CD8-positive, alpha-beta memory T cell (primary cell): ENCODE measurements around the gene ITIH5. TPM values are rescaled to one million over a fixed set of nuclear protein-coding genes. Genes with fewer than 3 reads are reported as not detected.

ENCODE experiments used
- CTCF ChIA-PET: fragments of 350-600 bp; sonication (Branson Sonifier 250); formaldehyde crosslinking; loops from one replicate; lab custom pipeline; 2021; ENCODE audit warnings: antibody characterized with exemption; lab: Charles Lee
- POLR2A ChIA-PET: fragments of 350-600 bp; sonication (Branson Sonifier 250); formaldehyde crosslinking; loops from one replicate; lab custom pipeline; 2021; ENCODE audit warnings: antibody characterized with exemption; lab: Charles Lee
- DNase-seq, 5 donors: peaks; one replicate each; pipeline versions ENCODE4 v3.0.0 to v3.0.0-alpha.2; 2020 to 2022; ENCODE audit warnings: mixed read lengths in 1 of 5
- H3K27ac ChIP-seq: one replicate; pipeline ENCODE4 v1.7.0; 2013; ENCODE audit warnings: low read depth, mild to moderate bottlenecking, low read length, moderate library complexity
- H3K27me3 ChIP-seq: 2 replicates; pipeline ENCODE4 v1.7.0; 2013; ENCODE audit warnings: low read length, mild to moderate bottlenecking; ENCODE audit not compliant: insufficient read depth, poor library complexity, severe bottlenecking
- H3K36me3 ChIP-seq: 2 replicates; pipeline ENCODE4 v1.7.0; 2013; ENCODE audit warnings: mild to moderate bottlenecking, low read length, moderate library complexity; ENCODE audit not compliant: insufficient read depth
- H3K4me1 ChIP-seq: 2 replicates; pipeline ENCODE4 v1.7.0; 2013; ENCODE audit warnings: mild to moderate bottlenecking, low read length, moderate library complexity; ENCODE audit not compliant: insufficient read depth
- H3K4me3 ChIP-seq: 2 replicates; pipeline ENCODE4 v1.7.0; 2013; ENCODE audit warnings: mild to moderate bottlenecking, low read length
- H3K9me3 ChIP-seq: 2 replicates; pipeline ENCODE4 v1.7.0; 2013; ENCODE audit warnings: mild to moderate bottlenecking, low read length
- H3K27ac Mint-ChIP-seq, 8 donors: one replicate each; pipeline ENCODE4 v1.8.0; 2020 to 2021; ENCODE audit warnings: mixed read lengths in 8 of 8, mild to moderate bottlenecking in 6 of 8, inconsistent platforms in 3 of 8, moderate library complexity in 3 of 8
- H3K27me3 Mint-ChIP-seq, 2 donors: one replicate each; pipeline ENCODE4 v1.8.0; 2020 to 2021; ENCODE audit warnings: mixed read lengths in 2 of 2, mild to moderate bottlenecking in 1 of 2, moderate library complexity in 1 of 2
- H3K36me3 Mint-ChIP-seq, 3 donors: one replicate each; pipeline ENCODE4 v1.8.0; 2020 to 2021; ENCODE audit warnings: mixed read lengths in 3 of 3, inconsistent platforms in 1 of 3, mild to moderate bottlenecking in 1 of 3
- H3K4me1 Mint-ChIP-seq, 3 donors: one replicate each; pipeline ENCODE4 v1.8.0; 2020 to 2021; ENCODE audit warnings: mixed read lengths in 3 of 3, inconsistent platforms in 1 of 3, mild to moderate bottlenecking in 1 of 3
- H3K4me3 Mint-ChIP-seq, 7 donors: one replicate each; pipeline ENCODE4 v1.8.0; 2020 to 2021; ENCODE audit warnings: mixed read lengths in 7 of 7, mild to moderate bottlenecking in 6 of 7, moderate library complexity in 4 of 7, inconsistent platforms in 2 of 7
- H3K9me3 Mint-ChIP-seq, 5 donors: one replicate each; pipeline ENCODE4 v1.8.0; 2020 to 2022; ENCODE audit warnings: mixed read lengths in 5 of 5, mild to moderate bottlenecking in 3 of 5, moderate library complexity in 2 of 5, inconsistent platforms in 1 of 5
- polyA plus RNA-seq: library from polyadenylated mRNA; unstranded; fragments of 300-500 nt; fragmentation: Illumina TruSeq; gene quantifications from one replicate; pipeline ENCODE4 v1.2.3, GENCODE V29; 2021
- total RNA-seq, 2 experiments: library from RNA; stranded (reverse); gene quantifications; one replicate each; pipeline ENCODE4 v1.2.3, GENCODE V29; 2021

The ITIH5 gene
- total and polyA plus RNA-seq, 3 experiments from 2014 or later: not detected

DNA sequence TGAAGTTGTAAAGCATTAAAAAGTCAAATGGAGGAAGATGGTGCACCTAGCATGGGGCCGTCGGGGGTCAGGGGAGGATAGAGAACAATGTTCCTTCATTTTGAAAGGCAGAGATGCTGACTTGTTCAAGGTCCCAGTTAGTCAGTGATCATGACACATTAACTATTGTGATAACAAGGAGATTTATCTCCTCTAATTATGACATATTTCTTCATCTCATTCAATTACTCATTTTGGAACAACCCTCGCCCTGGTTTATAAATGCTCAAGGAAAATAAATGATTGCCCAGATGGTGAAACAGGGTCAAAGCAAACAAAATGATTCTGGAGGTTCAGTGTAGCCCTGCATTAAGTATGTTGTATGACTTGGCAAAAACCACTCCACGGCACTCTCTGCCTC is 106.2 kb downstream of the ITIH5 start:
- no peak for DNase-seq
- Histone ChIP-seq H3K4me1 (no peaks in the 10 kb centered on the region), H3K27me3 (no peaks in the 10 kb centered on the region), H3K27ac (no peak overlapping the region), H3K36me3 (no peaks in the 10 kb centered on the region), H3K9me3 (no peaks in the 10 kb centered on the region), H3K4me3 (no peak overlapping the region)
- Mint-ChIP-seq H3K9me3 (no peaks in the 10 kb centered on the region), H3K27ac (no peak overlapping the region), H3K27me3 (peaks cover 4 to 23% of the 10 kb centered on the region in 2 donors), H3K36me3 (no peaks in the 10 kb centered on the region), H3K4me1 (no peaks in the 10 kb centered on the region), H3K4me3 (no peak overlapping the region)
- POLR2A ChIA-PET: no interaction called here
- CTCF ChIA-PET: interaction anchor here (1.5 kb wide), 1 partner anchor 35 kb away, joined by 4 read pairs; no protein-coding TSS in a partner anchor

GRCh38 chr10:7559386-7559785 is 107.4 kb downstream of the ITIH5 start:
- H3K36me3 ChIP-seq: no peaks in the 10 kb centered on the region
- DNase-seq: no peak
- H3K27me3 Mint-ChIP-seq: peaks cover 4 to 27% of the 10 kb centered on the region in 2 donors
- H3K9me3 Mint-ChIP-seq: no peaks in the 10 kb centered on the region
- H3K9me3 ChIP-seq: no peaks in the 10 kb centered on the region
- ChIA-PET POLR2A (no interaction called here), CTCF (interaction anchor here (1.1 to 1.5 kb wide), 2 partner anchors 34 to 128 kb away, joined by 3 to 4 read pairs; no protein-coding TSS in a partner anchor)
- no peaks in the 10 kb centered on the region for H3K27me3 ChIP-seq
- no peak overlapping the region for H3K4me3 Mint-ChIP-seq
- H3K27ac ChIP-seq: no peak overlapping the region
- H3K36me3 Mint-ChIP-seq: no peaks in the 10 kb centered on the region
- H3K4me1 ChIP-seq: no peaks in the 10 kb centered on the region
- H3K4me1 Mint-ChIP-seq: no peaks in the 10 kb centered on the region
- no peak overlapping the region for H3K27ac Mint-ChIP-seq
- no peak overlapping the region for H3K4me3 ChIP-seq

- no peak overlapping the region for H3K27ac Mint-ChIP-seq
- no peaks in the 10 kb centered on the region for H3K36me3 Mint-ChIP-seq
- ChIA-PET CTCF (no interaction called here), POLR2A (no interaction called here)
- H3K27ac ChIP-seq: no peak overlapping the region
- no peak for DNase-seq
- no peak overlapping the region for H3K4me3 ChIP-seq
- H3K9me3 Mint-ChIP-seq: no peaks in the 10 kb centered on the region
- H3K4me1 ChIP-seq: no peaks in the 10 kb centered on the region
- no peaks in the 10 kb centered on the region for H3K36me3 ChIP-seq
- H3K4me1 Mint-ChIP-seq: no peaks in the 10 kb centered on the region
- no peaks in the 10 kb centered on the region for H3K9me3 ChIP-seq
- H3K27me3 ChIP-seq: no peaks in the 10 kb centered on the region
- peaks cover 6 to 27% of the 10 kb centered on the region in 2 donors for H3K27me3 Mint-ChIP-seq
- no peak overlapping the region for H3K4me3 Mint-ChIP-seq
Measured at GRCh38 chr10:7558036-7558435, 108.7 kb downstream of the ITIH5 start.

DNA sequence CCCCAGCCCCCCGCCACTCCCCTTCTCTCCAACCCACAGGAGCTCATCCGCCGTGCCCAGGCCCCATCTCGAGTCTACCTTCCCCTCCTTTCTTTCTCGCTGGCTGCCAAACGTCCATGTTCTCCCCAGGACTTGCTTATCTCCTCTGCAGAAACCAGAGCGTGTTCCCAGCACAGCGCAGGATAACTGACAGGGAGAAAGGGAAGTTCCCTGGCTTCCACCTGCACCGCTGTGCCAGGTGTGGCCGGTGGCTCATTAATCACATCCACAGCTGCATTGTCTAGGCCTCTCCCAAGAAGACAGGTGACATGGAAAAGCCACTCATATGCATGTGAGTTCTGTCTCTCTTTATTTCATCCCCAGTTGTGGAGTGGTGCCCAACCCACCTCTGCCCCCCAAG is 113.2 kb downstream of the ITIH5 start:
- no peaks in the 10 kb centered on the region for H3K36me3 Mint-ChIP-seq
- Histone ChIP-seq H3K9me3 (no peaks in the 10 kb centered on the region), H3K4me3 (no peak overlapping the region), H3K4me1 (no peaks in the 10 kb centered on the region), H3K27me3 (no peaks in the 10 kb centered on the region), H3K27ac (no peak overlapping the region), H3K36me3 (no peaks in the 10 kb centered on the region)
- H3K4me3 Mint-ChIP-seq: no peak overlapping the region
- H3K4me1 Mint-ChIP-seq: no peaks in the 10 kb centered on the region
- peaks cover 5 to 22% of the 10 kb centered on the region in 2 donors for H3K27me3 Mint-ChIP-seq
- no peak for DNase-seq
- CTCF ChIA-PET: no interaction called here
- POLR2A ChIA-PET: no interaction called here
- no peaks in the 10 kb centered on the region for H3K9me3 Mint-ChIP-seq
- H3K27ac Mint-ChIP-seq: peak overlapping the region in 2 of 8 donors; percentile 21 to 79

GRCh38 chr10:7551950-7552716 is 114.6 kb downstream of the ITIH5 start:
- Histone ChIP-seq H3K9me3 (no peaks in the 10 kb centered on the region), H3K36me3 (no peaks in the 10 kb centered on the region), H3K27me3 (no peaks in the 10 kb centered on the region), H3K4me3 (no peak overlapping the region), H3K27ac (no peak overlapping the region), H3K4me1 (no peaks in the 10 kb centered on the region)
- no peaks in the 10 kb centered on the region for H3K4me1 Mint-ChIP-seq
- no peaks in the 10 kb centered on the region for H3K9me3 Mint-ChIP-seq
- H3K36me3 Mint-ChIP-seq: no peaks in the 10 kb centered on the region
- ChIA-PET POLR2A (no interaction called here), CTCF (no interaction called here)
- peaks cover 4 to 18% of the 10 kb centered on the region in 2 donors for H3K27me3 Mint-ChIP-seq
- H3K27ac Mint-ChIP-seq: peak overlapping the region in 1 of 8 donors; percentile 90
- no peak for DNase-seq
- no peak overlapping the region for H3K4me3 Mint-ChIP-seq

DNA sequence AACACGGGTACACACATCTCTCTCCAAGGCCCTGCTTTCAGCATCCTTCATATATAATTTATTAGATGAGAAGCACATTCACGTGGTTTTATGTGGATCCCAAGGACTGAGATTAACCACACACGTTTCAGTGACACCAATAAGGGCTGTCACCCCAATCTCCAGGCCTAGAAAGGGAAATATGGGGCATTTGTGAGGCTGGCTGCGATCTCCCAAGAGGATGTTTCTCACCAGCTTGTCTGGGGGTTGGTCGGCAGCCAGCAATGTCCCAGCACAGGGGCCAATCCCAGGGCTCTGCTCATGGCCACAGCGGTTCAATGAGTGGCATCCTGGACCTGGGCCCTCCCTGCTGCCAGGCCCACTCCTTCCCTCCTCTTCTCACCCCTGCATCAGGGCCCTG is 115.5 kb downstream of the ITIH5 start:
- H3K27me3 Mint-ChIP-seq: peaks cover 3 to 12% of the 10 kb centered on the region in 2 donors
- H3K4me3 Mint-ChIP-seq: no peak overlapping the region
- no peaks in the 10 kb centered on the region for H3K36me3 Mint-ChIP-seq
- no peak overlapping the region for H3K27ac Mint-ChIP-seq
- ChIA-PET POLR2A (no interaction called here), CTCF (no interaction called here)
- H3K27me3 ChIP-seq: no peaks in the 10 kb centered on the region
- DNase-seq: no peak
- H3K4me3 ChIP-seq: no peak overlapping the region
- no peaks in the 10 kb centered on the region for H3K36me3 ChIP-seq
- no peaks in the 10 kb centered on the region for H3K9me3 ChIP-seq
- no peaks in the 10 kb centered on the region for H3K4me1 ChIP-seq
- no peak overlapping the region for H3K27ac ChIP-seq
- no peaks in the 10 kb centered on the region for H3K9me3 Mint-ChIP-seq
- no peaks in the 10 kb centered on the region for H3K4me1 Mint-ChIP-seq

- Histone ChIP-seq H3K27ac (no peak overlapping the region), H3K36me3 (no peaks in the 10 kb centered on the region), H3K4me3 (no peak overlapping the region), H3K4me1 (no peaks in the 10 kb centered on the region), H3K9me3 (no peaks in the 10 kb centered on the region), H3K27me3 (no peaks in the 10 kb centered on the region)
- ChIA-PET POLR2A (no interaction called here), CTCF (no interaction called here)
- Mint-ChIP-seq H3K27me3 (peaks cover 3 to 7% of the 10 kb centered on the region in 2 donors), H3K4me1 (no peaks in the 10 kb centered on the region), H3K9me3 (no peaks in the 10 kb centered on the region), H3K27ac (no peak overlapping the region), H3K4me3 (no peak overlapping the region), H3K36me3 (no peaks in the 10 kb centered on the region)
- DNase-seq: no peak
Measured at GRCh38 chr10:7550013-7550412, 116.8 kb downstream of the ITIH5 start.

DNA sequence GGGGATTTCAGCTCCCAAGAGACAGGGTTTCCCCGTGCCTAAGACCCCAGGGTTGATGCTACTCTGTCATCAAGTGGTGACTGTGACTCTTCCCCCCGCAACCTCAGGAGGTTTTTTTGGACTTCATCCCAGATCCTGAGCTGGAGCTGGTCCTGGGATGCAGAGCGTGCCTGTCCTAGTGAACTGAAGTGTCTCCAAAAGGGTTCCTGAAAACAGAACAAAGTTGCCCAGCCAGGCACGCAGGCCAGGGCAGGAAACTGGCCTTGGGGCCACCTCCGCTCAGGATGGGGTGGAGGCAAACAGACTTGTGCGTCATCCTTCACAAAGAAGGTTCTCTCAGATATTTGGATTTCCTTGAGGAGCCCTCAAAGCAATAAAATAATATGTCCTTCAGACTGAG is 118.9 kb downstream of the ITIH5 start:
- no peaks in the 10 kb centered on the region for H3K4me1 ChIP-seq
- POLR2A ChIA-PET: no interaction called here
- DNase-seq: no peak
- H3K9me3 Mint-ChIP-seq: no peaks in the 10 kb centered on the region
- no peaks in the 10 kb centered on the region for H3K4me1 Mint-ChIP-seq
- H3K27me3 Mint-ChIP-seq: peaks cover 1 to 6% of the 10 kb centered on the region in 2 donors
- H3K9me3 ChIP-seq: no peaks in the 10 kb centered on the region
- CTCF ChIA-PET: interaction anchor here (0.9 kb wide), 1 partner anchor 22 kb away, joined by 3 read pairs; no protein-coding TSS in a partner anchor
- H3K4me3 ChIP-seq: no peak overlapping the region
- H3K27ac ChIP-seq: no peak overlapping the region
- no peaks in the 10 kb centered on the region for H3K36me3 ChIP-seq
- no peaks in the 10 kb centered on the region for H3K27me3 ChIP-seq
- H3K36me3 Mint-ChIP-seq: no peaks in the 10 kb centered on the region
- no peak overlapping the region for H3K4me3 Mint-ChIP-seq
- H3K27ac Mint-ChIP-seq: peak overlapping the region in 1 of 8 donors; percentile 65
